H1 (cell line): ENCODE results near the gene PLCL1. TPM values are rescaled to one million over a fixed set of nuclear protein-coding genes. Genes with fewer than 3 reads are reported as not detected.

Experiments
- RBBP5 ChIP-seq: IDR thresholded peaks from 2 replicates; pipeline ENCODE4 v1.7.1; 2012; ENCODE audit warnings: low read depth, mild to moderate bottlenecking, inconsistent platforms, low read length, moderate library complexity, borderline replicate concordance
- polyA plus RNA-seq, 7 experiments: library from polyadenylated mRNA; depleted of rRNA in 3 of 7; stranded (reverse) in 5 of 7; unstranded in 2 of 7; fragments of >200 nt in 5 of 7; fragments of 200-250 nt in 2 of 7; gene quantifications; 1 replicate in 5 of 7; 2 replicates in 1 of 7; 4 replicates in 1 of 7; pipeline versions ENCODE4 v1.2.1 to v1.2.3, GENCODE V29; 2011 to 2013; ENCODE audit warnings: missing spikeins in 2 of 7, mixed read lengths in 2 of 7
- total RNA-seq: library from RNA; stranded (reverse); fragmentation: NEBNext Ultra II Directional; extraction: Animal tissue kit (Norgen Biotek cat#: 25700); gene quantifications from 2 replicates; pipeline ENCODE4 v1.2.1, GENCODE V29; 2021
- TF ChIP-seq, protein P1 (sequence below): fragments of 300-600 bp; sonication (generic); IDR thresholded peaks from 2 replicates; pipeline ENCODE4 v1.7.1; 2012; ENCODE audit warnings: low read length, moderate library complexity, mild to moderate bottlenecking, inconsistent platforms; ENCODE audit not compliant: insufficient replicate concordance

PLCL1 gene
- total and polyA plus RNA-seq, 2 of the 8 experiments (the other 6 are each of a cell fraction or from before 2014, with no cell fraction given), result not detected

DNA sequence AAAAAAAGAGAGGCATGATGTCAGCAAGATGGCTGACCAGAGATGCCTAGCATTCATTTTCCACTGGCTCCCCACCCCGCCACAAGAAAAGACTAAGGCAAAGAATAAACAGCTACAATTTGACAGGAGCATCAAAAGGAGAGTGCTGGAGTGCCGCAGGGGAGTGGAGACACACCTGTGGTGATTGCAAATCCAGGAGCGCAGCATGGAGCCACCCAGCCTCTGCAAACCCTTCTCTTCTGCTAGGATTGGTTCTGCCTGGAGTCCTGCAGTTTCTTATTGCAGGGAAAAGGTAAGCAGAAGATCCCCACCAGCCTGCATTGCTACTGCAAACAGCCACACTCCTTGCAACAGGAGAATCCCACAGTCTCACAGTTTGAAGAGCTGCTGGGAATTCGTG is 45.4 kb upstream of the PLCL1 start (continued):
- TF ChIP-seq, protein P1, sequence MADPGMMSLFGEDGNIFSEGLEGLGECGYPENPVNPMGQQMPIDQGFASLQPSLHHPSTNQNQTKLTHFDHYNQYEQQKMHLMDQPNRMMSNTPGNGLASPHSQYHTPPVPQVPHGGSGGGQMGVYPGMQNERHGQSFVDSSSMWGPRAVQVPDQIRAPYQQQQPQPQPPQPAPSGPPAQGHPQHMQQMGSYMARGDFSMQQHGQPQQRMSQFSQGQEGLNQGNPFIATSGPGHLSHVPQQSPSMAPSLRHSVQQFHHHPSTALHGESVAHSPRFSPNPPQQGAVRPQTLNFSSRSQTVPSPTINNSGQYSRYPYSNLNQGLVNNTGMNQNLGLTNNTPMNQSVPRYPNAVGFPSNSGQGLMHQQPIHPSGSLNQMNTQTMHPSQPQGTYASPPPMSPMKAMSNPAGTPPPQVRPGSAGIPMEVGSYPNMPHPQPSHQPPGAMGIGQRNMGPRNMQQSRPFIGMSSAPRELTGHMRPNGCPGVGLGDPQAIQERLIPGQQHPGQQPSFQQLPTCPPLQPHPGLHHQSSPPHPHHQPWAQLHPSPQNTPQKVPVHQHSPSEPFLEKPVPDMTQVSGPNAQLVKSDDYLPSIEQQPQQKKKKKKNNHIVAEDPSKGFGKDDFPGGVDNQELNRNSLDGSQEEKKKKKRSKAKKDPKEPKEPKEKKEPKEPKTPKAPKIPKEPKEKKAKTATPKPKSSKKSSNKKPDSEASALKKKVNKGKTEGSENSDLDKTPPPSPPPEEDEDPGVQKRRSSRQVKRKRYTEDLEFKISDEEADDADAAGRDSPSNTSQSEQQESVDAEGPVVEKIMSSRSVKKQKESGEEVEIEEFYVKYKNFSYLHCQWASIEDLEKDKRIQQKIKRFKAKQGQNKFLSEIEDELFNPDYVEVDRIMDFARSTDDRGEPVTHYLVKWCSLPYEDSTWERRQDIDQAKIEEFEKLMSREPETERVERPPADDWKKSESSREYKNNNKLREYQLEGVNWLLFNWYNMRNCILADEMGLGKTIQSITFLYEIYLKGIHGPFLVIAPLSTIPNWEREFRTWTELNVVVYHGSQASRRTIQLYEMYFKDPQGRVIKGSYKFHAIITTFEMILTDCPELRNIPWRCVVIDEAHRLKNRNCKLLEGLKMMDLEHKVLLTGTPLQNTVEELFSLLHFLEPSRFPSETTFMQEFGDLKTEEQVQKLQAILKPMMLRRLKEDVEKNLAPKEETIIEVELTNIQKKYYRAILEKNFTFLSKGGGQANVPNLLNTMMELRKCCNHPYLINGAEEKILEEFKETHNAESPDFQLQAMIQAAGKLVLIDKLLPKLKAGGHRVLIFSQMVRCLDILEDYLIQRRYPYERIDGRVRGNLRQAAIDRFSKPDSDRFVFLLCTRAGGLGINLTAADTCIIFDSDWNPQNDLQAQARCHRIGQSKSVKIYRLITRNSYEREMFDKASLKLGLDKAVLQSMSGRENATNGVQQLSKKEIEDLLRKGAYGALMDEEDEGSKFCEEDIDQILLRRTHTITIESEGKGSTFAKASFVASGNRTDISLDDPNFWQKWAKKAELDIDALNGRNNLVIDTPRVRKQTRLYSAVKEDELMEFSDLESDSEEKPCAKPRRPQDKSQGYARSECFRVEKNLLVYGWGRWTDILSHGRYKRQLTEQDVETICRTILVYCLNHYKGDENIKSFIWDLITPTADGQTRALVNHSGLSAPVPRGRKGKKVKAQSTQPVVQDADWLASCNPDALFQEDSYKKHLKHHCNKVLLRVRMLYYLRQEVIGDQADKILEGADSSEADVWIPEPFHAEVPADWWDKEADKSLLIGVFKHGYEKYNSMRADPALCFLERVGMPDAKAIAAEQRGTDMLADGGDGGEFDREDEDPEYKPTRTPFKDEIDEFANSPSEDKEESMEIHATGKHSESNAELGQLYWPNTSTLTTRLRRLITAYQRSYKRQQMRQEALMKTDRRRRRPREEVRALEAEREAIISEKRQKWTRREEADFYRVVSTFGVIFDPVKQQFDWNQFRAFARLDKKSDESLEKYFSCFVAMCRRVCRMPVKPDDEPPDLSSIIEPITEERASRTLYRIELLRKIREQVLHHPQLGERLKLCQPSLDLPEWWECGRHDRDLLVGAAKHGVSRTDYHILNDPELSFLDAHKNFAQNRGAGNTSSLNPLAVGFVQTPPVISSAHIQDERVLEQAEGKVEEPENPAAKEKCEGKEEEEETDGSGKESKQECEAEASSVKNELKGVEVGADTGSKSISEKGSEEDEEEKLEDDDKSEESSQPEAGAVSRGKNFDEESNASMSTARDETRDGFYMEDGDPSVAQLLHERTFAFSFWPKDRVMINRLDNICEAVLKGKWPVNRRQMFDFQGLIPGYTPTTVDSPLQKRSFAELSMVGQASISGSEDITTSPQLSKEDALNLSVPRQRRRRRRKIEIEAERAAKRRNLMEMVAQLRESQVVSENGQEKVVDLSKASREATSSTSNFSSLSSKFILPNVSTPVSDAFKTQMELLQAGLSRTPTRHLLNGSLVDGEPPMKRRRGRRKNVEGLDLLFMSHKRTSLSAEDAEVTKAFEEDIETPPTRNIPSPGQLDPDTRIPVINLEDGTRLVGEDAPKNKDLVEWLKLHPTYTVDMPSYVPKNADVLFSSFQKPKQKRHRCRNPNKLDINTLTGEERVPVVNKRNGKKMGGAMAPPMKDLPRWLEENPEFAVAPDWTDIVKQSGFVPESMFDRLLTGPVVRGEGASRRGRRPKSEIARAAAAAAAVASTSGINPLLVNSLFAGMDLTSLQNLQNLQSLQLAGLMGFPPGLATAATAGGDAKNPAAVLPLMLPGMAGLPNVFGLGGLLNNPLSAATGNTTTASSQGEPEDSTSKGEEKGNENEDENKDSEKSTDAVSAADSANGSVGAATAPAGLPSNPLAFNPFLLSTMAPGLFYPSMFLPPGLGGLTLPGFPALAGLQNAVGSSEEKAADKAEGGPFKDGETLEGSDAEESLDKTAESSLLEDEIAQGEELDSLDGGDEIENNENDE, result no peak
- TF ChIP-seq RBBP5, result no peak
